ENCODE results near the gene TTC13. TPM values are rescaled to one million over a fixed set of nuclear protein-coding genes. Genes with fewer than 3 reads are reported as not detected.

Gene TTC13
- total and polyA plus RNA-seq, 2 experiments from 2014 or later, result 13.0 to 14.9 TPM

DNA sequence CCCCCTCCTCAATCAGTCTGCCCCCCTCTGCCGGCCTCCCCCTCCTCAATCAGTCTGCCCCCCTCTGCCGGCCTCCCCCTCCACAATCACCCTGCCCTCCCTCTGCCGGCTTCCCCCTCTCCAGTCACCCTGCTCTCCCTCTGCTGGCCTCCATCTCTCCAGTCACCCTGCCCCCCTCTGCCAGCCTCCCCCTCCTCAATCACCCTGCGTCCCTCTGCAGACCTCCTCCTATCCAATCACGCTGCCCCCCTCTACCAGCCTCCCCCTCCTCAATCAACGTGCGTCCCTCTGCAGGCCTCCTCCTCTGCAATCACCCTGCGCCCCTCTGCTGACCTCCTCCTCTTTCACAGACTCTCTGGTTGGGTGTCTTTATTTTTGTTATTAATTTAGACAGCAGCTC, 98.9 kb downstream of the TTC13 start:
- 66% methylated on average over 4 of the region's 8 CpGs for WGBS (ENCODE audit: low lambda C conversion rate, missing lambda C conversion rate)
- no peak overlapping the region for H3K27ac ChIP-seq
- H3K27me3 ChIP-seq, result no peaks in the 10 kb centered on the region
- H3K4me3 ChIP-seq, result no peak overlapping the region
- no peaks in the 10 kb centered on the region for H3K9me3 ChIP-seq (ENCODE audit: low read depth)
- H3K79me2 ChIP-seq, result no peaks in the 10 kb centered on the region
- H4K20me1 ChIP-seq (ENCODE audit: insufficient read depth, poor library complexity, severe bottlenecking), result no peaks in the 10 kb centered on the region
- DNase-seq (ENCODE audit: low spot score), result no peak
- no peaks in the 10 kb centered on the region for H3K9me2 ChIP-seq (replicated peaks; ENCODE audit: insufficient read depth)
- TF ChIP-seq, protein P1, sequence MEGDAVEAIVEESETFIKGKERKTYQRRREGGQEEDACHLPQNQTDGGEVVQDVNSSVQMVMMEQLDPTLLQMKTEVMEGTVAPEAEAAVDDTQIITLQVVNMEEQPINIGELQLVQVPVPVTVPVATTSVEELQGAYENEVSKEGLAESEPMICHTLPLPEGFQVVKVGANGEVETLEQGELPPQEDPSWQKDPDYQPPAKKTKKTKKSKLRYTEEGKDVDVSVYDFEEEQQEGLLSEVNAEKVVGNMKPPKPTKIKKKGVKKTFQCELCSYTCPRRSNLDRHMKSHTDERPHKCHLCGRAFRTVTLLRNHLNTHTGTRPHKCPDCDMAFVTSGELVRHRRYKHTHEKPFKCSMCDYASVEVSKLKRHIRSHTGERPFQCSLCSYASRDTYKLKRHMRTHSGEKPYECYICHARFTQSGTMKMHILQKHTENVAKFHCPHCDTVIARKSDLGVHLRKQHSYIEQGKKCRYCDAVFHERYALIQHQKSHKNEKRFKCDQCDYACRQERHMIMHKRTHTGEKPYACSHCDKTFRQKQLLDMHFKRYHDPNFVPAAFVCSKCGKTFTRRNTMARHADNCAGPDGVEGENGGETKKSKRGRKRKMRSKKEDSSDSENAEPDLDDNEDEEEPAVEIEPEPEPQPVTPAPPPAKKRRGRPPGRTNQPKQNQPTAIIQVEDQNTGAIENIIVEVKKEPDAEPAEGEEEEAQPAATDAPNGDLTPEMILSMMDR (IDR thresholded peaks at IDR 0.05; ENCODE audit: poor library complexity), result no peak
- TF ChIP-seq EZH2 (IDR thresholded peaks at IDR 0.05; ENCODE audit: borderline replicate concordance), result no peak
- no peaks in the 10 kb centered on the region for H3K36me3 ChIP-seq (replicated peaks; ENCODE audit: insufficient read depth, low read depth)
- no peaks in the 10 kb centered on the region for H3K4me1 ChIP-seq (ENCODE audit: insufficient read depth)
- H2AFZ ChIP-seq, result no peak overlapping the region
- H3K4me2 ChIP-seq, result no peak overlapping the region

DNA sequence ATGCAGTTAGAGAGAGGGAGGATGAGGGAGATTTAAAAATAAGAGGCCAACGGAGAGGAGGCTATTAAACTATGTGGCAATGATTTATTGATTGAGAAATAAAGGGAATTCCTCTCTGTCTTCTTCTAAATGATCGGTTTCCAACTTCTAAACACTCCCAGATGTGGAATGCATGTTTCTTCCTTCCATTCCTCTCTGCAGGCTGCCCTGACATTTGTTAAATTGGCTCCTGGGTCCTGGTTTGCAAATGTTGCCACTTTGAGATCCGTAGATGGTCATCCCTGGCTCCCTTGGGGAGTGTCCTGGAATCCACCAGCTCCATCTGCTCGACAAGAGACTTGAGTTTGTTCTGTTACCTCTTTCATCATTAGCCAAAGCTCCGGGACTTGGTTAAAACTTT, 100.1 kb downstream of the TTC13 start:
- H2AFZ ChIP-seq, result no peak overlapping the region
- H3K4me3 ChIP-seq, result no peak overlapping the region
- no peaks in the 10 kb centered on the region for H3K9me2 ChIP-seq (replicated peaks; ENCODE audit: insufficient read depth)
- TF ChIP-seq EZH2 (IDR thresholded peaks at IDR 0.05; ENCODE audit: borderline replicate concordance) (no peak), EZH2phosphoT487 (IDR thresholded peaks at IDR 0.05; ENCODE audit: low read depth, severe bottlenecking, unreplicated experiment) (no peak)
- TF ChIP-seq, protein P1 (IDR thresholded peaks at IDR 0.05; ENCODE audit: poor library complexity), result no peak
- WGBS (ENCODE audit: low lambda C conversion rate, missing lambda C conversion rate), result 49% methylated on average over 5 of the region's 5 CpGs
- H3K36me3 ChIP-seq (replicated peaks; ENCODE audit: insufficient read depth, low read depth), result no peaks in the 10 kb centered on the region
- H3K4me2 ChIP-seq, result peak overlapping the region; percentile 16
- no peaks in the 10 kb centered on the region for H3K9me3 ChIP-seq (ENCODE audit: low read depth)
- no peaks in the 10 kb centered on the region for H3K79me2 ChIP-seq
- peak; percentile 20 for DNase-seq (ENCODE audit: low spot score)
- H4K20me1 ChIP-seq (ENCODE audit: insufficient read depth, poor library complexity, severe bottlenecking), result no peaks in the 10 kb centered on the region
- no peaks in the 10 kb centered on the region for H3K4me1 ChIP-seq (ENCODE audit: insufficient read depth)
- no peaks in the 10 kb centered on the region for H3K27me3 ChIP-seq
- H3K27ac ChIP-seq, result no peak overlapping the region

DNA sequence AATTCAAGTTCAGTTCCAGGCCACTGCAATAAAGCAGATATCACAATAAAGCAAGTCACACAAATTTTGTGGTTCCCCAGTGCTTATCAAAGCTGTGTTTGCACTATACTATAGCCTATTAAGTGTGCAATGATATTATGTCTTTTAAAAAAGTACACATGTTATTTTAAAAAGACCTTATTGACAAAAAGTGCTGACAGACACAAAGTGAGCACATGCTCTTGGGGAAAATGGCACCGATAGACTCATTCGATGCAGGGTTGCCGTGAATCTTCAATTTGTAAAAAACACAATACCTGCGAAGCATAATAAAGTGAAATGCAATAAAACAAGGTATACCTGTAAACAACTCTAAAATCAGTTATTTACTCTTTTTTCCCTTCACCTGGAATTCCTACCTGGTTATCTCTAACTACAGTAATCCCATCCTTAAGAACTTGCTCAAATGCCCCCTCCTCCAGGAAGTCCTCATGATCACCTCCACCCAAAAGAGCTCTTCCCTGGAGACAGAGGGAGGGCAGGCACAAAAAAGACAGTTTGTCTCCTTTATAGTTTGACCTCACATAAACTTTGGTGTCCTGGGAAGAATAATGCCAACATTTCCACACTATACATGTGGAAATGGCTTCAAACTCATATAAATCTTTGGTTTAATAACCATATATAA, 100.6 kb downstream of the TTC13 start:
- Histone ChIP-seq H3K9me2 (replicated peaks; ENCODE audit: insufficient read depth) (no peaks in the 10 kb centered on the region), H3K79me2 (no peaks in the 10 kb centered on the region), H3K4me2 (peak overlapping the region; percentile 16), H3K27me3 (no peaks in the 10 kb centered on the region), H3K27ac (no peak overlapping the region), H3K9me3 (ENCODE audit: low read depth) (no peaks in the 10 kb centered on the region), H3K4me3 (no peak overlapping the region), H4K20me1 (ENCODE audit: insufficient read depth, poor library complexity, severe bottlenecking) (no peaks in the 10 kb centered on the region), H3K4me1 (ENCODE audit: insufficient read depth) (no peaks in the 10 kb centered on the region), H3K36me3 (replicated peaks; ENCODE audit: insufficient read depth, low read depth) (no peaks in the 10 kb centered on the region), H2AFZ (no peak overlapping the region)
- TF ChIP-seq, protein P1 (IDR thresholded peaks at IDR 0.05; ENCODE audit: poor library complexity), result no peak
- TF ChIP-seq EZH2phosphoT487 (IDR thresholded peaks at IDR 0.05; ENCODE audit: low read depth, severe bottlenecking, unreplicated experiment), result no peak
- no peak for TF ChIP-seq EZH2 (IDR thresholded peaks at IDR 0.05; ENCODE audit: borderline replicate concordance)
- no peak for DNase-seq (ENCODE audit: low spot score)
- WGBS (ENCODE audit: low lambda C conversion rate, missing lambda C conversion rate), result 87% methylated on average over 4 of the region's 4 CpGs
